BJ (cell line): Measurements from ENCODE around the gene RERE. TPM values are rescaled to one million over a fixed set of nuclear protein-coding genes. Genes with fewer than 3 reads are reported as not detected.

Source experiments
- CTCF ChIA-PET: fragments of 350-600 bp; formaldehyde crosslinking; extraction: SDS; loops from one replicate; lab custom pipeline; 2021; ENCODE audit warnings: antibody characterized with exemption, inconsistent platforms; lab: Yijun Ruan, JAX
- POLR2A ChIA-PET: fragments of 300-600 bp; sonication (Branson Sonifier 250); formaldehyde crosslinking; extraction: SDS; loops from one replicate; lab custom pipeline; 2021; ENCODE audit warnings: antibody characterized with exemption; lab: Charles Lee
- DNase-seq: peaks from one replicate; pipeline ENCODE4 v3.0.0-alpha.2; 2011; ENCODE audit warnings: low read depth
- H3K27me3 ChIP-seq: 2 replicates; pipeline ENCODE4 v1.6.0; 2011; ENCODE audit warnings: low read length; ENCODE audit not compliant: control insufficient read depth, insufficient read depth
- H3K36me3 ChIP-seq: 2 replicates; pipeline ENCODE4 v1.5.1; 2011; ENCODE audit warnings: low read length; ENCODE audit not compliant: control insufficient read depth, insufficient read depth
- H3K4me3 ChIP-seq: 2 replicates; pipeline ENCODE4 v1.5.1; 2011; ENCODE audit warnings: low read depth, mild to moderate bottlenecking, control low read depth, low read length
- polyA plus RNA-seq: library from polyadenylated mRNA; depleted of rRNA; stranded (reverse); fragments of >200 nt; gene quantifications from 2 replicates; pipeline ENCODE4 v1.2.3, GENCODE V29; 2011
- TF ChIP-seq, protein P1 (sequence below): IDR thresholded peaks from 2 replicates; pipeline ENCODE4 v1.5.1; 2011; ENCODE audit warnings: low read depth, mild to moderate bottlenecking, control low read depth, inconsistent platforms, low read length, moderate library complexity; ENCODE audit not compliant: insufficient read depth

The RERE gene
- polyA plus RNA-seq, 1 experiment = 3.8 TPM

GRCh38 chr1:8378178-8378577 is 439.3 kb downstream of the RERE start:
- Histone ChIP-seq H3K4me3 (no peak overlapping the region), H3K36me3 (peaks cover 11% of the 10 kb centered on the region), H3K27me3 (no peaks in the 10 kb centered on the region)
- TF ChIP-seq, protein P1, sequence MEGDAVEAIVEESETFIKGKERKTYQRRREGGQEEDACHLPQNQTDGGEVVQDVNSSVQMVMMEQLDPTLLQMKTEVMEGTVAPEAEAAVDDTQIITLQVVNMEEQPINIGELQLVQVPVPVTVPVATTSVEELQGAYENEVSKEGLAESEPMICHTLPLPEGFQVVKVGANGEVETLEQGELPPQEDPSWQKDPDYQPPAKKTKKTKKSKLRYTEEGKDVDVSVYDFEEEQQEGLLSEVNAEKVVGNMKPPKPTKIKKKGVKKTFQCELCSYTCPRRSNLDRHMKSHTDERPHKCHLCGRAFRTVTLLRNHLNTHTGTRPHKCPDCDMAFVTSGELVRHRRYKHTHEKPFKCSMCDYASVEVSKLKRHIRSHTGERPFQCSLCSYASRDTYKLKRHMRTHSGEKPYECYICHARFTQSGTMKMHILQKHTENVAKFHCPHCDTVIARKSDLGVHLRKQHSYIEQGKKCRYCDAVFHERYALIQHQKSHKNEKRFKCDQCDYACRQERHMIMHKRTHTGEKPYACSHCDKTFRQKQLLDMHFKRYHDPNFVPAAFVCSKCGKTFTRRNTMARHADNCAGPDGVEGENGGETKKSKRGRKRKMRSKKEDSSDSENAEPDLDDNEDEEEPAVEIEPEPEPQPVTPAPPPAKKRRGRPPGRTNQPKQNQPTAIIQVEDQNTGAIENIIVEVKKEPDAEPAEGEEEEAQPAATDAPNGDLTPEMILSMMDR = no peak
- CTCF ChIA-PET = interaction anchor here (1.5 to 1.6 kb wide), 2 partner anchors 16 to 32 kb away, joined by 3 read pairs; no protein-coding TSS in a partner anchor
- POLR2A ChIA-PET = no interaction called here
- no peak for DNase-seq

DNA sequence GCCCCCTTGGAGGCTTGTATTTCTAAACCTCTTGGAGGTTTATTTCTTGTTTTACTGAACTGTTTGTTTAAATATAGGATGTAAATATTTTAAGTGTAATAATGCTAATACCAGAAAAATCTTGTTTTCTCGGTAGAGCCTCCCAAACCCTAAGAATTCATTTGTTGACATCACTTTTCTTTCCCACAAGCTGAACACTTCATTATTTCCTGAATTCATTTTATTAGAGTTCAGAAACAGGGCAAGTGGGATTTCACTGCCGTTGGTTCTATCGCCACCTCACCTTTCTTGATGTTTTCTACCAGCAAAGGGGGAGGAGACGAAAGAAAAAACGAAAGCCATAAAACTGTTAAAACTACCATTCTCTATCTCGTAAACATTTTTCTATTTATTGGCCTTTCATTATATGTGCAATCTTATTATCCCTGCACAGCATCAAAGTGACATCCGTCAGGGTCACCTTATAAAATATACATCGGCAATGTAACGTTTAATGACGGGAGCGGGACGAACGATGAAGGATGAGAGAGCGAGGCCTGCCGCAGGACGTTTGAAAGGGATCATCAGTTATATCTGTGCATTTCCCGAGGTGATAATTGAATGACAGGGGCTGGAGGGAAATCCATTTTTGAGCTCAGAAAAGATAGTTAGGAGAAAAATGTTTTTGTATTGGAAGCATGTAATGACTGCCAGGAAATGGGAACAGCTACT is 440.0 kb downstream of the RERE start:
- no peak for DNase-seq
- CTCF ChIA-PET = interaction anchor here (1.0 to 1.6 kb wide), 3 partner anchors 17 to 32 kb away, joined by 3 read pairs; no protein-coding TSS in a partner anchor

DNA sequence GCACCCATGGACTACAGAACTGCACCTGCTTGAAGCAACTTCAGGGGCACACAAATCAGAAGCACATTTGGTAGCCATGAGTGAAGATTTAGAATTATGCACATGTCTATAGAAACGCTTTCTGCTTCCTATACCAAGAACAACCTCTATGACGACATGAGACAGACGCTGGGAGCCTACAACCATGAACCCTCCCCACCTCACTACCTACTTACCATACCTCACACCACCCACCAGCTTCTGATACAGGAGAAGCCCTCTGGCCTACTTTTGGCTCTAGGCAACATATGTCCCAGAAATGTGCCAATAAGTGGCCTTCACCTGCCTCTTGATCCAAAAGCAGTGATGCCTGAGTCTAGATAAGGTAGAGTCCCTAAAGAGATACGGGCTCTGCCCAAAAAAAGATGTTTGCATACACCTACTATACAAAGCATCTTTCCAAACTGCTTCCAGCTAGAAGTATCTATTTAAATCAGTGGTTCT is 441.0 kb downstream of the RERE start:
- H3K4me3 ChIP-seq = no peak overlapping the region
- H3K27me3 ChIP-seq = no peaks in the 10 kb centered on the region
- H3K36me3 ChIP-seq = peaks cover 9% of the 10 kb centered on the region
- DNase-seq = no peak
- POLR2A ChIA-PET = no interaction called here
- TF ChIP-seq, protein P1 = no peak
- CTCF ChIA-PET = interaction anchor here (1.0 to 1.1 kb wide), 2 partner anchors 18 to 26 kb away, joined by 3 read pairs; no protein-coding TSS in a partner anchor

More for the DNA sequence above, 440.0 kb downstream of the RERE start:
- Histone ChIP-seq H3K27me3 (no peaks in the 10 kb centered on the region), H3K4me3 (no peak overlapping the region), H3K36me3 (peaks cover 9% of the 10 kb centered on the region)
- POLR2A ChIA-PET = no interaction called here
- TF ChIP-seq, protein P1 = no peak

GRCh38 chr1:8374812-8375211 is 442.6 kb downstream of the RERE start:
- ChIA-PET CTCF (interaction anchor here (0.7 to 1.5 kb wide), 4 partner anchors 12 to 140 kb away, joined by 3 to 4 read pairs (median 3); no protein-coding TSS in a partner anchor), POLR2A (no interaction called here)
- Histone ChIP-seq H3K27me3 (no peaks in the 10 kb centered on the region), H3K4me3 (no peak overlapping the region), H3K36me3 (peaks cover 4% of the 10 kb centered on the region)
- TF ChIP-seq, protein P1 = peak; percentile 46
- no peak for DNase-seq

DNA sequence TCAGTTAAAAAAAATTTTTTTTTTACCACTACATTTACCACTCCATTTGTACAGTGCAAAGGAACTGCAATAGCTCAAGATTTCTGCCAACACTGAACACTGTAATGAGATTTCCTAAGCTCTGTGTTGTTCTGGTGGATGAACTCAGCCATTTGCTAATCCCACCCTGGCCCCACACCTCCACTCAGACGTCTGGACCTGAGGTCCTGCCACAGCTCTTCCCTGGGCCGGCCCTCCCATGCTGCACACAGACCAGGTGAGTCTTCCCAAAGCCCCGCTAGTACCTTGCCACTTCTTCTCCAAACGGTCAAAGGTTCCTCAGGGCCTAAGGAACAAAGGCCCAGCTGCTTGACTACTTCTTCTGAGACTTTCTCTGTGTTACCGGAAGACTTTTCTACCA is 443.1 kb downstream of the RERE start:
- H3K27me3 ChIP-seq = no peaks in the 10 kb centered on the region
- CTCF ChIA-PET = interaction anchor here (0.7 to 1.6 kb wide), 6 partner anchors 13 to 141 kb away, joined by 3 to 4 read pairs (median 3); no protein-coding TSS in a partner anchor
- H3K36me3 ChIP-seq = peaks cover 2% of the 10 kb centered on the region
- TF ChIP-seq, protein P1 = no peak
- POLR2A ChIA-PET = no interaction called here
- DNase-seq = no peak
- H3K4me3 ChIP-seq = no peak overlapping the region
